Activated CD4-positive, alpha-beta T cell treated with anti-CD3 and anti-CD28 coated beads, Interleukin-2, amount 10 ng/mL, durations not matched to agents 7 days and 5 days (primary cell): Measurements from ENCODE around the gene HIVEP3. TPM values are rescaled to one million over a fixed set of nuclear protein-coding genes. Genes with fewer than 3 reads are reported as not detected.
A peak's percentile ranks its signal among the peaks of the same experiment; 100 is the strongest.

Source experiments
- CTCF ChIA-PET: fragments of 350-600 bp; sonication (Branson Sonifier 250); formaldehyde crosslinking; loops from one replicate; lab custom pipeline; 2021; ENCODE audit warnings: antibody characterized with exemption; lab: Charles Lee
- POLR2A ChIA-PET: fragments of 350-600 bp; sonication (Branson Sonifier 250); formaldehyde crosslinking; loops from one replicate; lab custom pipeline; 2021; ENCODE audit warnings: antibody characterized with exemption; lab: Charles Lee
- DNase-seq: peaks from one replicate; pipeline ENCODE4 v3.0.0-alpha.2; 2020
- H3K27ac Mint-ChIP-seq: one replicate; pipeline ENCODE4 v1.8.0; 2021; ENCODE audit warnings: mild to moderate bottlenecking, moderate library complexity, mixed read lengths
- H3K27me3 Mint-ChIP-seq: one replicate; pipeline ENCODE4 v1.8.0; 2021; ENCODE audit warnings: mixed read lengths
- H3K36me3 Mint-ChIP-seq: one replicate; pipeline ENCODE4 v1.8.0; 2021; ENCODE audit warnings: low read depth, mixed read lengths
- H3K4me1 Mint-ChIP-seq: one replicate; pipeline ENCODE4 v1.8.0; 2021; ENCODE audit warnings: mixed read lengths
- H3K4me3 Mint-ChIP-seq: one replicate; pipeline ENCODE4 v1.8.0; 2021; ENCODE audit warnings: mild to moderate bottlenecking, moderate library complexity, mixed read lengths
- H3K9me3 Mint-ChIP-seq: one replicate; pipeline ENCODE4 v1.8.0; 2021; ENCODE audit warnings: mixed read lengths
- total RNA-seq, 2 experiments: library from RNA; stranded (reverse); gene quantifications; one replicate each; pipeline ENCODE4 v1.2.3, GENCODE V29; 2021

The HIVEP3 gene
- total RNA-seq, 2 experiments from 2014 or later, result 18.4 to 21.5 TPM

GRCh38 chr1:41762777-41763176 is 155.9 kb downstream of the HIVEP3 start:
- ChIA-PET CTCF (interaction anchor here (1.2 to 2.0 kb wide), 3 partner anchors 11 to 19 kb away, joined by 3 to 6 read pairs (median 4); no protein-coding TSS in a partner anchor), POLR2A (no interaction called here)
- no peak for DNase-seq
- Mint-ChIP-seq H3K27me3 (no peaks in the 10 kb centered on the region), H3K9me3 (peaks cover 18% of the 10 kb centered on the region), H3K4me1 (peaks cover 6% of the 10 kb centered on the region), H3K4me3 (no peak overlapping the region), H3K27ac (no peak overlapping the region), H3K36me3 (peaks cover 15% of the 10 kb centered on the region)

- CTCF ChIA-PET, result interaction anchor here (1.2 to 2.0 kb wide), 3 partner anchors 12 to 19 kb away, joined by 3 to 6 read pairs (median 4); no protein-coding TSS in a partner anchor
- Mint-ChIP-seq H3K9me3 (peaks cover 18% of the 10 kb centered on the region), H3K4me1 (peaks cover 6% of the 10 kb centered on the region), H3K4me3 (no peak overlapping the region), H3K27me3 (no peaks in the 10 kb centered on the region), H3K27ac (no peak overlapping the region), H3K36me3 (peaks cover 14% of the 10 kb centered on the region)
- DNase-seq, result no peak
- POLR2A ChIA-PET, result no interaction called here
These were observed 156.5 kb downstream of the HIVEP3 start for GRCh38 chr1:41762251-41762650.

- H3K4me1 Mint-ChIP-seq, result peaks cover 16% of the 10 kb centered on the region
- ChIA-PET CTCF (interaction anchor here (1.3 kb wide), 1 partner anchor 31 kb away, joined by 4 read pairs; no protein-coding TSS in a partner anchor), POLR2A (no interaction called here)
- H3K27me3 Mint-ChIP-seq, result no peaks in the 10 kb centered on the region
- H3K27ac Mint-ChIP-seq, result no peak overlapping the region
- peaks cover 21% of the 10 kb centered on the region for H3K9me3 Mint-ChIP-seq
- H3K36me3 Mint-ChIP-seq, result peaks cover 12% of the 10 kb centered on the region
- no peak overlapping the region for H3K4me3 Mint-ChIP-seq
- no peak for DNase-seq
These were observed 159.7 kb downstream of the HIVEP3 start for GRCh38 chr1:41758904-41759548.

GRCh38 chr1:41758500-41758899 is 160.2 kb downstream of the HIVEP3 start:
- Mint-ChIP-seq H3K36me3 (peaks cover 12% of the 10 kb centered on the region), H3K4me1 (peaks cover 20% of the 10 kb centered on the region), H3K27me3 (no peaks in the 10 kb centered on the region), H3K4me3 (no peak overlapping the region), H3K9me3 (peaks cover 21% of the 10 kb centered on the region), H3K27ac (no peak overlapping the region)
- ChIA-PET POLR2A (no interaction called here), CTCF (no interaction called here)
- no peak for DNase-seq

GRCh38 chr1:41754540-41754939 is 164.2 kb downstream of the HIVEP3 start:
- Mint-ChIP-seq H3K9me3 (peaks cover 3% of the 10 kb centered on the region), H3K36me3 (peaks cover 6% of the 10 kb centered on the region), H3K4me3 (no peak overlapping the region), H3K27ac (no peak overlapping the region), H3K27me3 (no peaks in the 10 kb centered on the region), H3K4me1 (peaks cover 59% of the 10 kb centered on the region)
- POLR2A ChIA-PET, result no interaction called here
- DNase-seq, result peak; percentile 26
- CTCF ChIA-PET, result interaction anchor here (1.1 kb wide), 1 partner anchor 19 kb away, joined by 3 read pairs; no protein-coding TSS in a partner anchor

GRCh38 chr1:41752514-41753170 is 166.1 kb downstream of the HIVEP3 start:
- H3K36me3 Mint-ChIP-seq, result peaks cover 7% of the 10 kb centered on the region
- H3K9me3 Mint-ChIP-seq, result peaks cover 3% of the 10 kb centered on the region
- no peak overlapping the region for H3K4me3 Mint-ChIP-seq
- peaks cover 66% of the 10 kb centered on the region for H3K4me1 Mint-ChIP-seq
- DNase-seq, result no peak
- ChIA-PET POLR2A (no interaction called here), CTCF (no interaction called here)
- no peaks in the 10 kb centered on the region for H3K27me3 Mint-ChIP-seq
- no peak overlapping the region for H3K27ac Mint-ChIP-seq

GRCh38 chr1:41751804-41752513 is 166.8 kb downstream of the HIVEP3 start:
- Mint-ChIP-seq H3K27me3 (no peaks in the 10 kb centered on the region), H3K4me1 (peaks cover 66% of the 10 kb centered on the region), H3K36me3 (peaks cover 7% of the 10 kb centered on the region), H3K27ac (peak overlapping the region; percentile 86), H3K4me3 (peak overlapping the region; percentile 54), H3K9me3 (peaks cover 3% of the 10 kb centered on the region)
- ChIA-PET POLR2A (no interaction called here), CTCF (interaction anchor here (1.0 kb wide), 2 partner anchors 11 to 16 kb away, joined by 3 to 4 read pairs; no protein-coding TSS in a partner anchor)
- DNase-seq, result no peak

- Mint-ChIP-seq H3K4me1 (peaks cover 62% of the 10 kb centered on the region), H3K36me3 (peaks cover 7% of the 10 kb centered on the region), H3K4me3 (no peak overlapping the region), H3K27me3 (no peaks in the 10 kb centered on the region), H3K9me3 (no peaks in the 10 kb centered on the region), H3K27ac (peak overlapping the region; percentile 86)
- CTCF ChIA-PET, result interaction anchor here (0.8 to 1.4 kb wide), 2 partner anchors 38 to 55 kb away, joined by 3 read pairs; no protein-coding TSS in a partner anchor
- DNase-seq, result no peak
- POLR2A ChIA-PET, result interaction anchor here (0.6 kb wide), 1 partner anchor 1053 kb away, joined by 4 read pairs; no protein-coding TSS in a partner anchor
These were observed 168.6 kb downstream of the HIVEP3 start for GRCh38 chr1:41749991-41750745.

GRCh38 chr1:41745022-41745421 is 173.7 kb downstream of the HIVEP3 start:
- DNase-seq, result no peak
- no peak overlapping the region for H3K27ac Mint-ChIP-seq
- ChIA-PET CTCF (no interaction called here), POLR2A (no interaction called here)
- no peak overlapping the region for H3K4me3 Mint-ChIP-seq
- no peaks in the 10 kb centered on the region for H3K27me3 Mint-ChIP-seq
- H3K4me1 Mint-ChIP-seq, result peaks cover 50% of the 10 kb centered on the region
- H3K9me3 Mint-ChIP-seq, result no peaks in the 10 kb centered on the region
- H3K36me3 Mint-ChIP-seq, result peaks cover 2% of the 10 kb centered on the region

GRCh38 chr1:41743366-41743765 is 175.4 kb downstream of the HIVEP3 start:
- Mint-ChIP-seq H3K36me3 (no peaks in the 10 kb centered on the region), H3K4me1 (peaks cover 54% of the 10 kb centered on the region), H3K9me3 (no peaks in the 10 kb centered on the region), H3K4me3 (no peak overlapping the region), H3K27me3 (no peaks in the 10 kb centered on the region), H3K27ac (no peak overlapping the region)
- DNase-seq, result no peak
- ChIA-PET POLR2A (no interaction called here), CTCF (interaction anchor here (0.8 to 1.4 kb wide), 4 partner anchors 14 to 227 kb away, joined by 3 to 4 read pairs (median 4); no protein-coding TSS in a partner anchor)

GRCh38 chr1:41742219-41742618 is 176.5 kb downstream of the HIVEP3 start:
- CTCF ChIA-PET, result interaction anchor here (1.1 to 1.4 kb wide), 2 partner anchors 15 to 20 kb away, joined by 3 to 4 read pairs; no protein-coding TSS in a partner anchor
- no peak for DNase-seq
- H3K36me3 Mint-ChIP-seq, result no peaks in the 10 kb centered on the region
- peaks cover 58% of the 10 kb centered on the region for H3K4me1 Mint-ChIP-seq
- peak overlapping the region; percentile 61 for H3K27ac Mint-ChIP-seq
- no peaks in the 10 kb centered on the region for H3K27me3 Mint-ChIP-seq
- H3K4me3 Mint-ChIP-seq, result no peak overlapping the region
- POLR2A ChIA-PET, result no interaction called here
- H3K9me3 Mint-ChIP-seq, result no peaks in the 10 kb centered on the region

- ChIA-PET CTCF (interaction anchor here (1.4 to 1.5 kb wide), 2 partner anchors 10 to 14 kb away, joined by 3 to 4 read pairs; no protein-coding TSS in a partner anchor), POLR2A (interaction anchor here (0.6 kb wide), 1 partner anchor 19 kb away, joined by 3 read pairs; no protein-coding TSS in a partner anchor)
- DNase-seq, result no peak
- peak overlapping the region; percentile 91 for H3K27ac Mint-ChIP-seq
- no peaks in the 10 kb centered on the region for H3K27me3 Mint-ChIP-seq
- H3K4me3 Mint-ChIP-seq, result no peak overlapping the region
- no peaks in the 10 kb centered on the region for H3K36me3 Mint-ChIP-seq
- H3K4me1 Mint-ChIP-seq, result peaks cover 62% of the 10 kb centered on the region
- no peaks in the 10 kb centered on the region for H3K9me3 Mint-ChIP-seq
These were observed 177.5 kb downstream of the HIVEP3 start for GRCh38 chr1:41741244-41741643.
